Type B pancreatic cell (in vitro differentiated cells): ENCODE results near the gene CD3E. TPM values are rescaled to one million over a fixed set of nuclear protein-coding genes. Genes with fewer than 3 reads are reported as not detected.

ENCODE experiments used
- DNase-seq: peaks from one replicate; pipeline ENCODE4 v3.0.0; 2021; ENCODE audit warnings: mixed read lengths; ENCODE audit not compliant: unreplicated experiment; ENCODE audit errors: extremely low spot score
- H3K27ac Mint-ChIP-seq: 2 replicates; pipeline ENCODE4 v1.8.0; 2021; ENCODE audit warnings: mild to moderate bottlenecking, mixed read lengths
- H3K27me3 Mint-ChIP-seq: 2 replicates; pipeline ENCODE4 v1.8.0; 2021; ENCODE audit warnings: mixed read lengths
- H3K36me3 Mint-ChIP-seq: 2 replicates; pipeline ENCODE4 v1.8.0; 2021; ENCODE audit warnings: mixed read lengths
- H3K4me1 Mint-ChIP-seq: one replicate; pipeline ENCODE4 v1.8.0; 2021; ENCODE audit warnings: mixed read lengths; ENCODE audit not compliant: unreplicated experiment
- H3K4me3 Mint-ChIP-seq: 2 replicates; pipeline ENCODE4 v1.8.0; 2021; ENCODE audit warnings: mild to moderate bottlenecking, mixed read lengths
- H3K9me3 Mint-ChIP-seq: 2 replicates; pipeline ENCODE4 v1.8.0; 2021; ENCODE audit warnings: mixed read lengths
- CTCF ChIP-seq: fragments of 200-600 bp; sonication (generic); conservative IDR thresholded peaks from 2 replicates; pipeline ENCODE4 v1.5.0; 2021; ENCODE audit warnings: antibody characterized with exemption, mild to moderate bottlenecking
- total RNA-seq: library from RNA; stranded (reverse); gene quantifications from 2 replicates; pipeline ENCODE4 v1.2.1, GENCODE V29; 2021; ENCODE audit warnings: low replicate concordance

CD3E gene
- total RNA-seq, 1 donor from 2014 or later, result not detected

GRCh38 chr11:118274186-118274585 is 30.3 kb upstream of the CD3E start:
- H3K36me3 Mint-ChIP-seq, result no peaks in the 10 kb centered on the region
- no peaks in the 10 kb centered on the region for H3K4me1 Mint-ChIP-seq
- peak overlapping the region; percentile 6 for H3K4me3 Mint-ChIP-seq
- no peaks in the 10 kb centered on the region for H3K9me3 Mint-ChIP-seq
- peaks cover 44% of the 10 kb centered on the region for H3K27me3 Mint-ChIP-seq
- no peak for DNase-seq
- H3K27ac Mint-ChIP-seq, result peak overlapping the region; percentile 79
- TF ChIP-seq CTCF, result no peak

- Mint-ChIP-seq H3K27me3 (peaks cover 38% of the 10 kb centered on the region), H3K36me3 (no peaks in the 10 kb centered on the region)
- TF ChIP-seq CTCF, result no peak
These were observed 29.4 kb upstream of the CD3E start for GRCh38 chr11:118275176-118275575.

GRCh38 chr11:118276422-118276821 is 28.1 kb upstream of the CD3E start:
- Mint-ChIP-seq H3K4me3 (peak overlapping the region; percentile 5), H3K27ac (peak overlapping the region; percentile 66), H3K36me3 (no peaks in the 10 kb centered on the region), H3K27me3 (peaks cover 34% of the 10 kb centered on the region), H3K9me3 (no peaks in the 10 kb centered on the region), H3K4me1 (no peaks in the 10 kb centered on the region)
- no peak for TF ChIP-seq CTCF
- no peak for DNase-seq

More at GRCh38 chr11:118275176-118275575, 29.4 kb upstream of the CD3E start:
- H3K4me1 Mint-ChIP-seq, result no peaks in the 10 kb centered on the region
- H3K9me3 Mint-ChIP-seq, result no peaks in the 10 kb centered on the region
- peak overlapping the region; percentile 79 for H3K27ac Mint-ChIP-seq
- DNase-seq, result no peak
- H3K4me3 Mint-ChIP-seq, result peak overlapping the region; percentile 53

- DNase-seq, result no peak
- Mint-ChIP-seq H3K4me3 (no peak overlapping the region), H3K9me3 (no peaks in the 10 kb centered on the region), H3K36me3 (peaks cover 1% of the 10 kb centered on the region), H3K27ac (peak overlapping the region; percentile 66), H3K27me3 (peaks cover 31% of the 10 kb centered on the region), H3K4me1 (no peaks in the 10 kb centered on the region)
- TF ChIP-seq CTCF, result no peak
These were observed 27.2 kb upstream of the CD3E start for GRCh38 chr11:118277312-118277711.

GRCh38 chr11:118281284-118281683 is 23.2 kb upstream of the CD3E start:
- no peaks in the 10 kb centered on the region for H3K9me3 Mint-ChIP-seq
- no peaks in the 10 kb centered on the region for H3K4me1 Mint-ChIP-seq
- TF ChIP-seq CTCF, result no peak
- H3K27me3 Mint-ChIP-seq, result peaks cover 16% of the 10 kb centered on the region
- peaks cover 3% of the 10 kb centered on the region for H3K36me3 Mint-ChIP-seq
- no peak for DNase-seq
- H3K27ac Mint-ChIP-seq, result no peak overlapping the region
- H3K4me3 Mint-ChIP-seq, result no peak overlapping the region

GRCh38 chr11:118282606-118283005 is 21.9 kb upstream of the CD3E start:
- Mint-ChIP-seq H3K27ac (no peak overlapping the region), H3K9me3 (no peaks in the 10 kb centered on the region), H3K27me3 (peaks cover 12% of the 10 kb centered on the region), H3K4me3 (no peak overlapping the region), H3K4me1 (no peaks in the 10 kb centered on the region), H3K36me3 (peaks cover 3% of the 10 kb centered on the region)
- no peak for DNase-seq
- TF ChIP-seq CTCF, result no peak
